HCT116 (cell line): ENCODE data around the gene NACC2. TPM values are rescaled to one million over a fixed set of nuclear protein-coding genes. Genes with fewer than 3 reads are reported as not detected.

Source experiments
- ATAC-seq: fragments of 200-7000 bp; cut with Tn5 transposase; 2 replicates; pipeline ENCODE4 v1.9.1; 2020; ENCODE audit warnings: mild to moderate bottlenecking, moderate library complexity
- BruUV-seq: library from RNA; stranded (reverse); fragments of 400-500 nt; replicated peaks from 2 replicates; lab custom pipeline; 2021; lab: Mats Ljungman, UMichigan
- CTCF ChIA-PET: fragments of 300-600 bp; sonication (Branson Sonifier 250); formaldehyde crosslinking; loops from one replicate; lab custom pipeline; 2021; ENCODE audit warnings: antibody characterized with exemption; lab: Charles Lee
- POLR2A ChIA-PET: fragments of 300-600, 350-600 bp; sonication (Branson Sonifier 250); formaldehyde crosslinking; loops from one replicate; lab custom pipeline; 2021; ENCODE audit warnings: antibody characterized with exemption; lab: Charles Lee
- RAD21 ChIA-PET, 2 experiments: fragments of 300-600 bp; sonication (Branson Sonifier 250); formaldehyde crosslinking; loops; one replicate each; lab custom pipeline; 2023; ENCODE audit warnings: low total read pairs in 2 of 2; ENCODE audit not compliant: uncharacterized antibody in 2 of 2, unreplicated experiment in 2 of 2, low non-redundant PET in 1 of 2; lab: Charles Lee
- DNase-seq: peaks from one replicate; pipeline ENCODE4 v3.0.0-alpha.2; 2010; ENCODE audit warnings: low read depth, low spot score
- H2AFZ ChIP-seq: fragments of 200-600 bp; shearing (Covaris generic), sonication (generic); 2 replicates; pipeline ENCODE4 v1.6.1; 2017; ENCODE audit warnings: low read depth, mixed run types, mixed read lengths, antibody characterized with exemption, low read length; ENCODE audit not compliant: poor library complexity, severe bottlenecking
- H3K27ac ChIP-seq: 2 replicates; pipeline ENCODE4 v1.5.1; 2012; ENCODE audit warnings: low read depth, low read length
- H3K27me3 ChIP-seq: fragments of 200-600 bp; sonication (generic); 2 replicates; pipeline ENCODE4 v1.6.1; 2016; ENCODE audit warnings: mixed run types, low read length, mixed read lengths; ENCODE audit not compliant: insufficient read depth
- H3K36me3 ChIP-seq, 2 experiments: fragments of 200-500 bp in 1 of 2; fragments of 200-600 bp in 1 of 2; sonication (Bioruptor generic) in 1 of 2; sonication (generic) in 1 of 2; 2 replicates each; pipeline versions ENCODE4 v1.5.1 to v1.6.1; 2014 to 2016; ENCODE audit warnings: low read length in 2 of 2, inconsistent platforms in 1 of 2, mixed read lengths in 1 of 2, mixed run types in 1 of 2; ENCODE audit not compliant: insufficient read depth in 2 of 2, control insufficient read depth in 1 of 2
- H3K4me1 ChIP-seq, 2 experiments: fragments of 200-600 bp in 1 of 2; sonication (generic) in 1 of 2; 2 replicates each; pipeline versions ENCODE4 v1.5.1 to v1.6.1; 2012 to 2017; ENCODE audit warnings: low read length in 2 of 2, inconsistent platforms in 1 of 2, mild to moderate bottlenecking in 1 of 2, mixed read lengths in 1 of 2, mixed run types in 1 of 2, moderate library complexity in 1 of 2; ENCODE audit not compliant: insufficient read depth in 2 of 2, control insufficient read depth in 1 of 2
- H3K4me2 ChIP-seq: fragments of 200-600 bp; sonication (generic); 2 replicates; pipeline ENCODE4 v1.6.1; 2017; ENCODE audit warnings: mixed run types, low read length, mixed read lengths
- H3K4me3 ChIP-seq, 2 experiments: fragments of 200-600 bp in 1 of 2; sonication (generic) in 1 of 2; replicated peaks in 1 of 2; 2 replicates each; pipeline ENCODE4 v1.5.1; 2011 to 2016; ENCODE audit warnings: low read length in 2 of 2, control low read depth in 1 of 2, low read depth in 1 of 2, mild to moderate bottlenecking in 1 of 2, mixed read lengths in 1 of 2, mixed run types in 1 of 2
- H3K79me2 ChIP-seq: fragments of 200-600 bp; sonication (generic); 2 replicates; pipeline ENCODE4 v1.6.1; 2017; ENCODE audit warnings: mild to moderate bottlenecking, mixed run types, low read length, moderate library complexity, mixed read lengths; ENCODE audit not compliant: insufficient read depth
- H3K9ac ChIP-seq: fragments of 200-600 bp; sonication (generic); 2 replicates; pipeline ENCODE4 v1.6.1; 2016; ENCODE audit warnings: low read length, mixed read lengths
- H3K9me2 ChIP-seq: fragments of 200-600 bp; sonication (generic), shearing (Covaris generic); 2 replicates; pipeline ENCODE4 v1.6.1; 2017; ENCODE audit warnings: mixed run types, mild to moderate bottlenecking, moderate library complexity; ENCODE audit not compliant: insufficient read depth
- H3K9me3 ChIP-seq, 2 experiments: fragments of 200-500 bp in 1 of 2; fragments of 200-600 bp in 1 of 2; sonication (Bioruptor generic) in 1 of 2; sonication (generic) in 1 of 2; 2 replicates each; pipeline ENCODE4 v1.6.1; 2014 to 2017; ENCODE audit warnings: low read length in 2 of 2, mixed read lengths in 2 of 2, inconsistent platforms in 1 of 2, low read depth in 1 of 2, mild to moderate bottlenecking in 1 of 2, mixed run types in 1 of 2, moderate library complexity in 1 of 2; ENCODE audit not compliant: control insufficient read depth in 1 of 2, insufficient read depth in 1 of 2
- H4K20me1 ChIP-seq: fragments of 200-600 bp; sonication (generic), shearing (Covaris generic); 2 replicates; pipeline ENCODE4 v1.6.1; 2017; ENCODE audit warnings: mixed run types, mild to moderate bottlenecking, moderate library complexity; ENCODE audit not compliant: insufficient read depth
- CBX3 ChIP-seq: IDR thresholded peaks from 2 replicates; pipeline ENCODE4 v1.6.1; 2012; ENCODE audit warnings: low read depth
- ZNF274 ChIP-seq: fragments of 200-500 bp; sonication (Bioruptor generic); IDR thresholded peaks from 2 replicates; pipeline ENCODE4 v1.6.1; 2014; ENCODE audit warnings: mild to moderate bottlenecking, low read depth, low read length, inconsistent platforms
- intact Hi-C: fragments of 100-400 bp; cut with micrococcal nuclease; formaldehyde crosslinking; loops from 2 replicates; pipeline ENCODE4 v1.10.0; 2022
- total RNA-seq: library from RNA; stranded (reverse); gene quantifications from one replicate; pipeline ENCODE4 v1.2.1, GENCODE V29; 2021; ENCODE audit not compliant: unreplicated experiment
- TF ChIP-seq, protein P1 (sequence below): IDR thresholded peaks from 2 replicates; pipeline ENCODE4 v1.6.1; 2012; ENCODE audit warnings: low read depth

NACC2 gene
- total RNA-seq, 1 experiment from 2014 or later = 27.8 TPM

DNA sequence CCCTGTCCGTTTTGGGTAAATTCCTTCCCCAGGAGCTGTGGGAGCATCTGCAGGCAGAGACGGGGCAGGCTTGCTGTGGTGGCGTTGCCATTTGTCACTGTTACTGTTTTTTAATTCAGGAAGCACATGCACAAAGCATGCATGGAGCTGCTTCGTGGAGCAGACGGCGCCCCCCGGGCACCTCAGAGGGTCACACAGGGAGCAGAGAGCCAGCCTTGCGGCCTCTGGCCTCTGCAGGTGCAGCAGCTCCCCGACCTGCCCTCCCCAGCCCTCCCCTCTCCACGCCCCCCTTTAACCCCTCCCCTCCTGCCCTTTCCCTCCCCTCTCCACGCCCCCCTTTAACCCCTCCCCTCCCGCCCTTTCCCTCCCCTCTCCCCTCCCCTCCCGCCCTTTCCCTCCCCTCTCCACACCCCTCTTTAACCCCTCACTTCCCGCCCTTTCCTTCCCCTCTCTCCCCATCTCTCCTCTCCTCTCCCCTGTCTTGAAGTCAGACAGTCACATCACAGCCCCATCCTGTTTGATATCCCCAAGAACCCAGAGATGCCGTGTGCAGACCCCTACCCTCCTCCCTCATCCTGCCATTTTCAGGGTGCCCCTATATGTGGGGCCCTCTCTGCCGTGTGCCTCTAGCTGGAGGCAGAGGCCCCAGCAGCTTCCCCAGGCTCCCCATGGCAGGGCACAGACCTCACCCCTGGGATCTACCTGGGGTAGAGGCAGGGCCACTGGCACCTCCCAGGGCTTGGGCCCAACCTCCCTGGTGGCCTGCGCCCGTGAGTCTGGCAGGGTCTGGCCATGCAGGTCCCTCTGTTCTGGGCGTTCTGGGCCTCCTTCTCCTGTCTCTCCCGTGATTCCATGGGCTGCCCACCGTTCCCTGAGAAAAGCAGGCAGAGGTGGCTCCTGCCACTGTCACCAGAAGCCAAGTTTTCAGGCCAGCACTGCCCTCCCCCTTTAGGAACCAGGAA is 104.3 kb downstream of the NACC2 start:
- H4K20me1 ChIP-seq = no peaks in the 10 kb centered on the region
- H3K9ac ChIP-seq = no peak overlapping the region
- CTCF ChIA-PET = no interaction called here
- peak overlapping the region; percentile 30; the same call in 1 of the 2 replicates for H3K27ac ChIP-seq
- peaks cover 12 to 32% of the 10 kb centered on the region in 2 experiments for H3K4me1 ChIP-seq
- H2AFZ ChIP-seq = no peak overlapping the region
- no peak overlapping the region for H3K4me3 ChIP-seq
- RAD21 ChIA-PET = no interaction called here
- peak; percentile 79 for DNase-seq
- H3K9me3 ChIP-seq = no peaks in the 10 kb centered on the region
- intact Hi-C loops = no loop called here
- no peak overlapping the region for H3K4me2 ChIP-seq
- BruUV-seq = no TSS peak
- H3K9me2 ChIP-seq = no peaks in the 10 kb centered on the region
- TF ChIP-seq CBX3 (no peak), ZNF274 (no peak)
- TF ChIP-seq, protein P1, sequence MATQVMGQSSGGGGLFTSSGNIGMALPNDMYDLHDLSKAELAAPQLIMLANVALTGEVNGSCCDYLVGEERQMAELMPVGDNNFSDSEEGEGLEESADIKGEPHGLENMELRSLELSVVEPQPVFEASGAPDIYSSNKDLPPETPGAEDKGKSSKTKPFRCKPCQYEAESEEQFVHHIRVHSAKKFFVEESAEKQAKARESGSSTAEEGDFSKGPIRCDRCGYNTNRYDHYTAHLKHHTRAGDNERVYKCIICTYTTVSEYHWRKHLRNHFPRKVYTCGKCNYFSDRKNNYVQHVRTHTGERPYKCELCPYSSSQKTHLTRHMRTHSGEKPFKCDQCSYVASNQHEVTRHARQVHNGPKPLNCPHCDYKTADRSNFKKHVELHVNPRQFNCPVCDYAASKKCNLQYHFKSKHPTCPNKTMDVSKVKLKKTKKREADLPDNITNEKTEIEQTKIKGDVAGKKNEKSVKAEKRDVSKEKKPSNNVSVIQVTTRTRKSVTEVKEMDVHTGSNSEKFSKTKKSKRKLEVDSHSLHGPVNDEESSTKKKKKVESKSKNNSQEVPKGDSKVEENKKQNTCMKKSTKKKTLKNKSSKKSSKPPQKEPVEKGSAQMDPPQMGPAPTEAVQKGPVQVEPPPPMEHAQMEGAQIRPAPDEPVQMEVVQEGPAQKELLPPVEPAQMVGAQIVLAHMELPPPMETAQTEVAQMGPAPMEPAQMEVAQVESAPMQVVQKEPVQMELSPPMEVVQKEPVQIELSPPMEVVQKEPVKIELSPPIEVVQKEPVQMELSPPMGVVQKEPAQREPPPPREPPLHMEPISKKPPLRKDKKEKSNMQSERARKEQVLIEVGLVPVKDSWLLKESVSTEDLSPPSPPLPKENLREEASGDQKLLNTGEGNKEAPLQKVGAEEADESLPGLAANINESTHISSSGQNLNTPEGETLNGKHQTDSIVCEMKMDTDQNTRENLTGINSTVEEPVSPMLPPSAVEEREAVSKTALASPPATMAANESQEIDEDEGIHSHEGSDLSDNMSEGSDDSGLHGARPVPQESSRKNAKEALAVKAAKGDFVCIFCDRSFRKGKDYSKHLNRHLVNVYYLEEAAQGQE = no peak
- TF ChIP-seq, all 23 proteins: peak for 0
- ATAC-seq = peak; percentile 38
- H3K36me3 ChIP-seq = no peaks in the 10 kb centered on the region
- H3K27me3 ChIP-seq = no peaks in the 10 kb centered on the region
- POLR2A ChIA-PET = no interaction called here
- H3K79me2 ChIP-seq = no peaks in the 10 kb centered on the region
